HFFc6 (cell line): ENCODE results near the gene ST7. TPM values are rescaled to one million over a fixed set of nuclear protein-coding genes. Genes with fewer than 3 reads are reported as not detected.

Experiments
- DNase-seq: peaks from one replicate; pipeline ENCODE4 v3.0.0-alpha.2; 2018
- H3K27ac Mint-ChIP-seq: 2 replicates; pipeline ENCODE4 v1.8.0; 2020; ENCODE audit warnings: mild to moderate bottlenecking, mixed read lengths
- H3K27me3 Mint-ChIP-seq: 2 replicates; pipeline ENCODE4 v1.8.0; 2021; ENCODE audit warnings: mild to moderate bottlenecking, moderate library complexity, mixed read lengths; ENCODE audit not compliant: insufficient read depth
- H3K36me3 Mint-ChIP-seq: 2 replicates; pipeline ENCODE4 v1.8.0; 2021; ENCODE audit warnings: low read depth, mixed read lengths
- H3K4me1 Mint-ChIP-seq: 2 replicates; pipeline ENCODE4 v1.8.0; 2020; ENCODE audit warnings: low read depth, mixed read lengths
- H3K4me3 Mint-ChIP-seq: 2 replicates; pipeline ENCODE4 v1.8.0; 2020; ENCODE audit warnings: mild to moderate bottlenecking, moderate library complexity, mixed read lengths
- H3K9me3 Mint-ChIP-seq: 2 replicates; pipeline ENCODE4 v1.8.0; 2020; ENCODE audit warnings: mild to moderate bottlenecking, mixed read lengths
- CTCF ChIP-seq: fragments of 200-600 bp; sonication (generic); IDR thresholded peaks from 2 replicates; pipeline ENCODE4 v1.5.0; 2021; ENCODE audit warnings: antibody characterized with exemption, mild to moderate bottlenecking
- total RNA-seq, 6 experiments: library from RNA; stranded (reverse); fragmentation: NEBNext Ultra II Directional; extraction: Animal tissue kit (Norgen Biotek cat#: 25700); gene quantifications; 2 replicates in 1 of 6; 3 replicates in 5 of 6; pipeline ENCODE4 v1.2.3, GENCODE V29; 2021

ST7 gene
- total RNA-seq, 6 experiments from 2014 or later, result 13.5 to 18.8 (median 16.8) TPM

- H3K9me3 Mint-ChIP-seq, result no peaks in the 10 kb centered on the region
- no peak overlapping the region for H3K4me3 Mint-ChIP-seq
- no peak for DNase-seq
- H3K27me3 Mint-ChIP-seq, result no peaks in the 10 kb centered on the region
- no peaks in the 10 kb centered on the region for H3K36me3 Mint-ChIP-seq
- no peak overlapping the region for H3K27ac Mint-ChIP-seq
- peaks cover 39% of the 10 kb centered on the region for H3K4me1 Mint-ChIP-seq
- TF ChIP-seq CTCF, result no peak
These were observed 57.3 kb downstream of the ST7 start for GRCh38 chr7:117010375-117011133.

- no peak for TF ChIP-seq CTCF
- H3K36me3 Mint-ChIP-seq, result no peaks in the 10 kb centered on the region
- H3K27ac Mint-ChIP-seq, result no peak overlapping the region
- no peak overlapping the region for H3K4me3 Mint-ChIP-seq
- no peaks in the 10 kb centered on the region for H3K9me3 Mint-ChIP-seq
- peaks cover 31% of the 10 kb centered on the region for H3K4me1 Mint-ChIP-seq
- DNase-seq, result no peak
- H3K27me3 Mint-ChIP-seq, result no peaks in the 10 kb centered on the region
These were observed 58.3 kb downstream of the ST7 start for GRCh38 chr7:117011419-117012260.

- Mint-ChIP-seq H3K4me3 (no peak overlapping the region), H3K27me3 (no peaks in the 10 kb centered on the region), H3K4me1 (peaks cover 31% of the 10 kb centered on the region), H3K9me3 (no peaks in the 10 kb centered on the region), H3K27ac (no peak overlapping the region), H3K36me3 (no peaks in the 10 kb centered on the region)
- TF ChIP-seq CTCF, result no peak
- no peak for DNase-seq
These were observed 59.0 kb downstream of the ST7 start for GRCh38 chr7:117012284-117012683.

- H3K36me3 Mint-ChIP-seq, result no peaks in the 10 kb centered on the region
- H3K27me3 Mint-ChIP-seq, result no peaks in the 10 kb centered on the region
- peak; percentile 30 for DNase-seq
- TF ChIP-seq CTCF, result peak; percentile 72
- no peaks in the 10 kb centered on the region for H3K9me3 Mint-ChIP-seq
- no peak overlapping the region for H3K27ac Mint-ChIP-seq
- peaks cover 31% of the 10 kb centered on the region for H3K4me1 Mint-ChIP-seq
- no peak overlapping the region for H3K4me3 Mint-ChIP-seq
These were observed 59.4 kb downstream of the ST7 start for GRCh38 chr7:117012696-117013095.

GRCh38 chr7:117014099-117014656, 60.9 kb downstream of the ST7 start:
- peaks cover 20% of the 10 kb centered on the region for H3K4me1 Mint-ChIP-seq
- H3K36me3 Mint-ChIP-seq, result no peaks in the 10 kb centered on the region
- no peak overlapping the region for H3K4me3 Mint-ChIP-seq
- no peaks in the 10 kb centered on the region for H3K27me3 Mint-ChIP-seq
- DNase-seq, result no peak
- TF ChIP-seq CTCF, result no peak
- H3K9me3 Mint-ChIP-seq, result no peaks in the 10 kb centered on the region
- H3K27ac Mint-ChIP-seq, result no peak overlapping the region
